ENCODE data around the gene BMPER.

The BMPER gene

GRCh38 chr7:34177476-34177875, 272.1 kb downstream of the BMPER start:
- no peak for TF ChIP-seq TAF1 (IDR thresholded peaks at IDR 0.05; ENCODE audit: borderline replicate concordance, low read depth, low read length)
- TF ChIP-seq POLR2A (IDR thresholded peaks at IDR 0.05; ENCODE audit: low read depth, low read length): no peak
- no peak for TF ChIP-seq POLR2AphosphoS5 (IDR thresholded peaks at IDR 0.05; ENCODE audit: low read depth, low read length)
- no peak for DNase-seq (ENCODE audit: insufficient read length)
- no peak for FAIRE-seq

DNA sequence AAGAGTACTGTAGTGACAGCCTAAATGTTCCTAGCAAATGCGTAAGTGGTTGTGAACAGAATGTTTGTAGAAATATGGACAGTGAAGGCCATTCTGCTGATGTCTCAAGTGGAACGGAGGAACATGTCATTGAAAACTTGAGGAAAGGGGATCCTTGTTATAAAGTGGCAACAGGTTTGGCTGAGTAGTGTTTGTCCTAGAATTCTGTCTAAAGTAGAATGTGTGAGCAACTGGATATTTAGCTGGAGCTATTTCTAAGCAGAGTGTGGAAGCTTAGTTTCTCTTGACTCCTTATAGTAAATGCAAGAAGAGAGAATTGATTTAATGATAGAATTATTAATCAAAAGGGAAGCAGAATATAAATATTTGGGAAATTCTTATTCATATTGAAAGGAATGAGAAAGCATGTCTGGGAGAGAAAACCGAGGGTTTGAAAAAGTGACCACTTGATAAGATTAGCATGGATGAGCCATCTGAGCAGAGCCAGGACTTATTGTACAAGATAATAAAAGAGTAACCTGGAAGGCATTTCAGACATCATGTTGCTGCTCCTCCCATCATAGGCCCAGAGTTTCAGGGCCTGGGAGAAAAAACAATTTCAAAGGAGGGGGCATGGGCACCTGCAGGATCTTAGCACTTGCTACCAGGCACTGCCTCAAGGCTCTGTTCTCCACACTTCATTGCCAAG, 276.1 kb downstream of the BMPER start:
- no peak for FAIRE-seq

DNA sequence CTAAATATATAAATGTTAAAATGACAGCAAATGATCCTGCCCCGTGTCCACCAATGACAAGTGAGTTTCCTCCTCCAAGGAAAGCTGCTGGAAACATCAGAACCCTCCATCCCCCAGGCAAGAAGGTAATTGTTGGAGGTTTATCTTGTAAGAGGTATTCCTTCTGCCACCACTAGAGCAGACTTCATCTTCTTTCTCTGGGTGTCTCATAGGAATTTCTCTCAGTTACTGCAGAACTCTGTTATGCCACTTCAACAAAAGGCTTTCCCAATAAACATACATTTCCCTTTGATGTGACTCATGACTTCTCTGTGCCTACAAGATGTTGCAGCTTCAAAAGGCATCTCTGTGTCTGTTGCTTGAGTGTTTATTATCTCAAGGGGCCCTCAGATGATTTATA, 279.1 kb downstream of the BMPER start:
- no peak for DNase-seq (ENCODE audit: insufficient read length)
- FAIRE-seq: no peak

More for the DNA sequence above, 276.1 kb downstream of the BMPER start:
- no peak for DNase-seq (ENCODE audit: insufficient read length)
- TF ChIP-seq POLR2AphosphoS5 (IDR thresholded peaks at IDR 0.05; ENCODE audit: low read depth, low read length) (no peak), POLR2A (IDR thresholded peaks at IDR 0.05; ENCODE audit: low read depth, low read length) (no peak), TAF1 (IDR thresholded peaks at IDR 0.05; ENCODE audit: borderline replicate concordance, low read depth, low read length) (no peak)

GRCh38 chr7:34187798-34188307, 282.5 kb downstream of the BMPER start:
- no peak for FAIRE-seq
- DNase-seq (ENCODE audit: insufficient read length): no peak
- TF ChIP-seq POLR2AphosphoS5 (IDR thresholded peaks at IDR 0.05; ENCODE audit: low read depth, low read length): no peak
- no peak for TF ChIP-seq POLR2A (IDR thresholded peaks at IDR 0.05; ENCODE audit: low read depth, low read length)
- no peak for TF ChIP-seq TAF1 (IDR thresholded peaks at IDR 0.05; ENCODE audit: borderline replicate concordance, low read depth, low read length)

More for the DNA sequence above, 279.1 kb downstream of the BMPER start:
- TF ChIP-seq POLR2A (IDR thresholded peaks at IDR 0.05; ENCODE audit: low read depth, low read length) (no peak), TAF1 (IDR thresholded peaks at IDR 0.05; ENCODE audit: borderline replicate concordance, low read depth, low read length) (no peak), POLR2AphosphoS5 (IDR thresholded peaks at IDR 0.05; ENCODE audit: low read depth, low read length) (no peak)

DNA sequence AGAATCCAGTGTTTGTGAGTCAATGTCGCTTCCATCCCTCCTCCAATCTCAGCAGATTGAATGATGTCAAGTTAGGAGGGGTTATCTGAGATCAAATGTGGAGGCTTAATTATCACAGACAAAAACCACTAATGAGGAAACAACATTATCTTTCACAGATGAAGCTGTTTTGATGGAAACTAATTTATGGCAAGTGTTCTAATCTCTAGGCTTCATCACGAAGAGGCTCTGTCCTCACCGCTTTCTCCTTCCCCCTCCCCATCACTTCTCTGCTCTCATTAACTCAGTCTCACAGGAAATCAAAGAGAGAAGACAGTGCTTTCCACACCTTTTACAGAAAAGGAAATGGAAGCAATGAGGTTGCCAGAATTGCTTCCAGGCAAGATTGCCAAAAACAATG, 283.7 kb downstream of the BMPER start:
- DNase-seq (ENCODE audit: insufficient read length) (no peak), FAIRE-seq (no peak)
- no peak for TF ChIP-seq POLR2A (IDR thresholded peaks at IDR 0.05; ENCODE audit: low read depth, low read length)
- TF ChIP-seq POLR2AphosphoS5 (IDR thresholded peaks at IDR 0.05; ENCODE audit: low read depth, low read length): no peak
- TF ChIP-seq TAF1 (IDR thresholded peaks at IDR 0.05; ENCODE audit: borderline replicate concordance, low read depth, low read length): no peak

GRCh38 chr7:34190299-34190698, 285.0 kb downstream of the BMPER start:
- no peak for DNase-seq (ENCODE audit: insufficient read length)
- FAIRE-seq: no peak
- TF ChIP-seq POLR2AphosphoS5 (IDR thresholded peaks at IDR 0.05; ENCODE audit: low read depth, low read length) (no peak), POLR2A (IDR thresholded peaks at IDR 0.05; ENCODE audit: low read depth, low read length) (no peak), TAF1 (IDR thresholded peaks at IDR 0.05; ENCODE audit: borderline replicate concordance, low read depth, low read length) (no peak)

GRCh38 chr7:34191162-34191561, 285.8 kb downstream of the BMPER start:
- TF ChIP-seq POLR2AphosphoS5 (IDR thresholded peaks at IDR 0.05; ENCODE audit: low read depth, low read length): no peak
- TF ChIP-seq POLR2A (IDR thresholded peaks at IDR 0.05; ENCODE audit: low read depth, low read length): no peak
- TF ChIP-seq TAF1 (IDR thresholded peaks at IDR 0.05; ENCODE audit: borderline replicate concordance, low read depth, low read length): no peak
- no peak for FAIRE-seq
- no peak for DNase-seq (ENCODE audit: insufficient read length)

DNA sequence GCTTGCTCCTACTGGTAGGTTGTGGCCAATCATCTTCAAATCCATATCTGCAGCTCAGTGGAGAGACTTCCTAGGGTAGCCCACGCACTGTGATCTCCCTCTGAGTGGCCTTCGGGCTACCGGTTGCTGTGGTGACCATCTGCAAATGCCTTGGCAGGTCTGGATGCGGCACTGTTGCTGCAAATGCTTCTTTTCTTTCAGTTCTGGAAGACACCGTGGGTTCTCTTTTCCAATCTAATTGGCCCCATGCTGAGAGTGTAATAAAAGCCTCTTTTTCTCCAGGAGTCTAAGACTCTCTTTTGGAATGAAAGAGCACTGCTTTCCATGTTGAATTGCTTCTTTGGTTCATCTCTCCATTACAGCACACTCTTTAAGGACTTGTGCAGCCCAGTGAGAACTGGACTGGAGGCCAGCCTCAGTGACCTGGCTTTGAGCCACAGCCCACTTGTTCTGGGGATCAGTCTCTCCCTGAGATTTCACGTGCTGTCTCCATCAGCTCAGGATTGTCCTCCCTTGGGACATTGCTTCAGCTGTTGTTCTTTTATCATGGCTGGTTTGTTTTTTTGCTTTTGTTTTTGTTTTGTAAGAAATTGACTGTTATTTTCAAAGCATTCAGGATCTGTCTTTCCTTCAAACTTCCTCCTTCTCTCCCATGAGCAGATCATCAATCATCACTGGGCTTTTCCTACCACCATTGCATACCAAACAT, 286.6 kb downstream of the BMPER start:
- no peak for FAIRE-seq
- no peak for DNase-seq (ENCODE audit: insufficient read length)
- no peak for TF ChIP-seq TAF1 (IDR thresholded peaks at IDR 0.05; ENCODE audit: borderline replicate concordance, low read depth, low read length)

- TF ChIP-seq TAF1 (IDR thresholded peaks at IDR 0.05; ENCODE audit: borderline replicate concordance, low read depth, low read length) (no peak), POLR2A (IDR thresholded peaks at IDR 0.05; ENCODE audit: low read depth, low read length) (no peak), POLR2AphosphoS5 (IDR thresholded peaks at IDR 0.05; ENCODE audit: low read depth, low read length) (no peak)
- no peak for FAIRE-seq
- no peak for DNase-seq (ENCODE audit: insufficient read length)
Measured at GRCh38 chr7:34192906-34193305, 287.6 kb downstream of the BMPER start.

DNA sequence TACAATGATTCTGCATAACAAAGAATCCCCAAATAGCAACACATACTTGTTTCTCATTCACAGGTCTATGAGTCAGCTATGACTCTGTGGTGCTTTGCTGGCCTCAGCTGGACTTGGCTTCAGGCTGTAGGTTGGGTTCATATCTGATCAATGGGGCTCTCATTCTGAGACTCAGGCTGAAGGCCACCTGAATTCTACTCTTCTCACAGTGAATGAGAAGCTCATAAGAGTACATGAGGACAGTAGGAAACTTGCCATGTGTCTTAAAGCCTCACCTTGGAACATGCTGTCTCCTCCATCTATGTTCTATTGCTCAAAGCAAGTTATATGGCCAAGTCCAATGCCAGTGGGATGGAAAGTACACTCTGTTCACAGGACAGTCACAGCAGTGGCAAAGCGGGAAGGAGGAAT, 292.9 kb downstream of the BMPER start:
- FAIRE-seq: no peak

More for the DNA sequence above, 292.9 kb downstream of the BMPER start:
- TF ChIP-seq POLR2AphosphoS5 (IDR thresholded peaks at IDR 0.05; ENCODE audit: low read depth, low read length) (no peak), TAF1 (IDR thresholded peaks at IDR 0.05; ENCODE audit: borderline replicate concordance, low read depth, low read length) (no peak), POLR2A (IDR thresholded peaks at IDR 0.05; ENCODE audit: low read depth, low read length) (no peak)
- no peak for DNase-seq (ENCODE audit: insufficient read length)

All from GM12892 (cell line).